ENCODE data around the gene ATP9B.

- no peak for TF ChIP-seq CTCF (IDR thresholded peaks at IDR 0.05)
- no peak for TF ChIP-seq POLR2A (IDR thresholded peaks at IDR 0.05)
Observed at GRCh38 chr18:79251021-79251420, 181.8 kb downstream of the ATP9B start.

Measured in right lobe of liver (tissue), 4 donors.